Measurements from ENCODE around the gene NBEAL1.
A peak's percentile ranks its signal among the peaks of the same experiment; 100 is the strongest.

GRCh38 chr2:203122317-203122986 lies 107.8 kb downstream of the NBEAL1 start:
- TF ChIP-seq CTCF (IDR thresholded peaks at IDR 0.05; ENCODE audit: borderline replicate concordance, extremely low read depth, low read length, poor library complexity, severe bottlenecking) (peak; percentile 41), EZH2 (IDR thresholded peaks at IDR 0.05; ENCODE audit: borderline replicate concordance, low read depth, low read length, severe bottlenecking) (no peak)
